Pancreas (tissue), 10 donors: ENCODE measurements around the gene TRIM17. TPM values are rescaled to one million over a fixed set of nuclear protein-coding genes. Genes with fewer than 3 reads are reported as not detected.
A peak's percentile ranks its signal among the peaks of the same experiment; 100 is the strongest.

Source experiments
- ATAC-seq, 4 donors: fragments of 200-7000 bp; cut with Tn5 transposase; one replicate each; pipeline versions ENCODE4 v1.8.0 to v1.9.1; 2020; ENCODE audit warnings: mild to moderate bottlenecking in 4 of 4, moderate library complexity in 4 of 4
- DNase-seq, 6 donors: peaks; one replicate each; pipeline ENCODE4 v3.0.0-alpha.2; 2020
- FAIRE-seq: peaks from 2 replicates; lab custom pipeline; 2012; peaks lifted over from hg19 to GRCh38; lab: Jason Lieb, UNC
- H3K27ac ChIP-seq, 4 donors: fragments of 200-600 bp; sonication (generic); 1 replicate in 3 of 4; 2 replicates in 1 of 4; pipeline versions ENCODE4 v1.5.0 to v1.8.0; 2020
- H3K27me3 ChIP-seq, 4 donors: fragments of 200-600 bp; one replicate each; pipeline ENCODE4 v1.8.0; 2021
- H3K36me3 ChIP-seq, 3 donors: fragments of 200-600 bp; sonication (generic) in 1 of 3; one replicate each; pipeline versions ENCODE4 v1.5.0 to v1.8.0; 2020 to 2021
- H3K4me1 ChIP-seq, 3 donors: fragments of 200-600 bp; one replicate each; pipeline ENCODE4 v1.8.0; 2021
- H3K4me3 ChIP-seq, 4 donors: fragments of 200-600 bp; sonication (generic) in 2 of 4; one replicate each; pipeline versions ENCODE4 v1.5.0 to v1.8.0; 2020 to 2021
- H3K9me3 ChIP-seq, 4 donors: fragments of 200-600 bp; one replicate each; pipeline ENCODE4 v1.8.0; 2021
- WGBS, 2 donors: extraction: QIAGEN DNeasy Blood & Tissue Kit; methylation state at CpG; one replicate each; pipeline ENCODE4 v1.1.7; 2013; 5-methylcytosine and 5-hydroxymethylcytosine counted together
- intact Hi-C, 3 donors: fragments of 100-400 bp; cut with DNase I; formaldehyde crosslinking; loops; one replicate each; pipeline versions ENCODE4 v1.11.1 to v1.14.2; 2022
- polyA plus RNA-seq, 2 donors: library from polyadenylated mRNA; stranded (reverse); fragments of 200-250 nt; gene quantifications; one replicate each; pipeline ENCODE4 v1.2.3, GENCODE V29; 2013
- total RNA-seq, 6 donors: library from RNA; stranded (reverse); fragmentation: NEBNext Ultra II Directional in 4 of 6; extraction: Animal tissue kit (Norgen Biotek cat#: 25700) in 4 of 6; gene quantifications; one replicate each; pipeline versions ENCODE4 v1.2.1 to v1.2.4, GENCODE V29; 2021 to 2023
- TF ChIP-seq, protein P1 (sequence below), 4 donors: fragments of 200-600 bp; sonication (generic) in 3 of 4; IDR thresholded peaks; one replicate each; pipeline versions ENCODE4 v1.5.0 to v1.8.0; 2021; ENCODE audit warnings: antibody characterized with exemption in 4 of 4
- donor health status: healthy with polysubstance abuse.
- donor health status: DM: no; HTN: no; CAD: no; lungs with moderate emphysema.
- donor health status: DM: no; HTN: no; CAD: no.
- donor health status: control.
- donor health status: control.
- donor health status: Bipolar disorder and iron deficiency.
- donor health status: DM: yes; HTN: yes; CAD: no.
- donor health status: DM: no; HTN: no; CAD: no.
- donor health status: DM: no; HTN: no; CAD: no.
- donor health status: DM: yes; HTN: yes; CAD: no.

The TRIM17 gene
- total and polyA plus RNA-seq, 8 donors: 0.14 to 2.4 (median 0.38) TPM; not detected in 1

DNA sequence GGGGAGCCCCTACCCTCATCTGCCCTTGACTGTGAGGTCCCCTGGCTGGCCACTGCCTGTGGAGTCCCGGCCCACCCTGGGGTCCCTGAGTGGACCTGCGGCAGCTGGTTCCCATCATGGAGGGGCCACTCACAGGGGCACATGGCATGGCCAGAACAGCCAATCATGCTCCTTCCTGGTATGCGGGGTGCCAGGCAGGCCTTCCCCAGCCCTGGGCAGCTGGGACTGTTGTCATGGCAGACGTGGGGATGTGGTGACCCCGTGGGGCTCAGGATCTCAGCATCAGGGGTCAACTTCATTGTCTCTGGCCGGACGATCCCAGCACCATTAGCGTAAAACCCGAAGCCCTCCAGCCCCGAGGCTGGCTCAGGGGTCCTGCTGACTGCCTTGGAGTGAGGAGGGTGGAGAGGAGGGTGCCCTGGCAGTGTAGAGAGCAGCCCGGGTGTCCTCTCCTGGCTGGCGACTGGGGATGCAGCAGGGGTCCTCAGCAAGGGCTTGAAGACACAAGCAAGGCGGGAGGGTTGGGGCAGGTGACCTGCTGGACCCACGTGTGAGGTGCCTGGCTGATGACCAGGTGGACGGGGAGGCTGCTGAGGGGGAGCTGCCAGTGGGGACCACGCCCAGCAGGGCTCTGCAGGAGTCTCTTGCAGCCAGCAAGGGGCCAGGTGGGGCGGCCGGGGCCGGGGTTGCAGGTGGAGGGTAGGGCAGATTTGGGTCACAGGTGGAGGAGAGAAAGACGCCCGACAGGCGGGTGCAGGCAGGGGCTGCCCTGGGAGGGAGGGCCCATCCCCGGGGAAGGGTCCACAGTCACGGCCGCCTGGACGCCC lies 55.1 kb downstream of the TRIM17 start:
- Histone ChIP-seq H3K9me3 (no peaks in the 10 kb centered on the region), H3K4me3 (no peak overlapping the region), H3K36me3 (no peaks in the 10 kb centered on the region), H3K27me3 (no peaks in the 10 kb centered on the region), H3K4me1 (peaks cover 4 to 9% (median 6%) of the 10 kb centered on the region in 3 donors), H3K27ac (peak overlapping the region in 3 of 4 donors; percentile 26 to 46 (median 46))
- 84 to 88% methylated on average over 23 to 26 of the region's 26 CpGs for WGBS, 2 donors
- no peak for FAIRE-seq
- no peak for ATAC-seq
- DNase-seq: peak in 3 of 6 donors; percentile 42 to 76 (median 55)
- TF ChIP-seq, protein P1, sequence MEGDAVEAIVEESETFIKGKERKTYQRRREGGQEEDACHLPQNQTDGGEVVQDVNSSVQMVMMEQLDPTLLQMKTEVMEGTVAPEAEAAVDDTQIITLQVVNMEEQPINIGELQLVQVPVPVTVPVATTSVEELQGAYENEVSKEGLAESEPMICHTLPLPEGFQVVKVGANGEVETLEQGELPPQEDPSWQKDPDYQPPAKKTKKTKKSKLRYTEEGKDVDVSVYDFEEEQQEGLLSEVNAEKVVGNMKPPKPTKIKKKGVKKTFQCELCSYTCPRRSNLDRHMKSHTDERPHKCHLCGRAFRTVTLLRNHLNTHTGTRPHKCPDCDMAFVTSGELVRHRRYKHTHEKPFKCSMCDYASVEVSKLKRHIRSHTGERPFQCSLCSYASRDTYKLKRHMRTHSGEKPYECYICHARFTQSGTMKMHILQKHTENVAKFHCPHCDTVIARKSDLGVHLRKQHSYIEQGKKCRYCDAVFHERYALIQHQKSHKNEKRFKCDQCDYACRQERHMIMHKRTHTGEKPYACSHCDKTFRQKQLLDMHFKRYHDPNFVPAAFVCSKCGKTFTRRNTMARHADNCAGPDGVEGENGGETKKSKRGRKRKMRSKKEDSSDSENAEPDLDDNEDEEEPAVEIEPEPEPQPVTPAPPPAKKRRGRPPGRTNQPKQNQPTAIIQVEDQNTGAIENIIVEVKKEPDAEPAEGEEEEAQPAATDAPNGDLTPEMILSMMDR (IDR thresholded peaks at IDR 0.05): no peak
- intact Hi-C loops: no loop called here

DNA sequence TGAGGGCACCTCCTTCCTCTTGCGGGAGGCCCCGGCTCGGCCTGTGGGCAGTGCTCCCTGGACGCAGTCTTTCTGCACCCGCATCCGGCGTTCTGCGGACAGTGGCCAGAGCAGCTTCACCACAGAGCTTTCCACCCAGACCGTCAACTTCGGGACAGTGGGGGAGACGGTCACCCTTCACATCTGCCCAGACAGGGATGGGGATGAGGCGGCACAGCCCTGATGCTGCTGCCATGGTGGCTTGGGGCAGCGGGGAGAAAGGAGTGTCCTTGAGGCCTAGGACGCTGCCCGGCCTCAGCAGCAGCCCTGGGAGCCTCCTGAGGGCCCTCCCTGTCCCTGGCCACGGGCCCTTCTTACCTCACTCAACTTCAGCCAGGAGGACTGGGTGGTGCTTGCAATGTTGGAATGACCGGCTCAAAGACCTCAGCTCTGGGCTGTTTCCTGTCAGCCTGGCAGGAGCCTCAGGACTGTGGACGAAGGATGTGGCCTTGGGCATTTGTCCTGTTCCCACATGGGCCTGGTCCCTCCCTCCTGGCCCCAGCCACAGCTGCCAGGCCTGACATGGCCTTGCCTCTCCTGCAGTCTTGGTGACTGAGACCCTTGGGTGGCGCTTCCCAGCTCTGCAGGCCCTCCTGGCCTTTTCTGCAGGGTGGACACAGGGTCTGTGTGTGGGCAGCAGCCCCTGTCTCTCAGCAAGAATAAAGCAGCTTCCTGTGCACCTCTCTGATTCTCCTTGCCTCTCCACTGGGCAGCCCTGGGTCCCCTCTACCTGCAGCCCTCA lies 55.9 kb downstream of the TRIM17 start:
- Histone ChIP-seq H3K9me3 (no peaks in the 10 kb centered on the region), H3K4me1 (peaks cover 4 to 9% (median 6%) of the 10 kb centered on the region in 3 donors), H3K27me3 (no peaks in the 10 kb centered on the region), H3K27ac (peak overlapping the region; percentile 26 to 46 (median 40)), H3K4me3 (no peak overlapping the region), H3K36me3 (no peaks in the 10 kb centered on the region)
- 67 to 69% methylated on average over 19 of the region's 19 CpGs for WGBS, 2 donors
- no peak for FAIRE-seq
- TF ChIP-seq, protein P1 (IDR thresholded peaks at IDR 0.05): no peak
- intact Hi-C loops: no loop called here
- peak; percentile 72 to 93 (median 86) for DNase-seq
- ATAC-seq: peak; percentile 82 to 97 (median 94)

DNA sequence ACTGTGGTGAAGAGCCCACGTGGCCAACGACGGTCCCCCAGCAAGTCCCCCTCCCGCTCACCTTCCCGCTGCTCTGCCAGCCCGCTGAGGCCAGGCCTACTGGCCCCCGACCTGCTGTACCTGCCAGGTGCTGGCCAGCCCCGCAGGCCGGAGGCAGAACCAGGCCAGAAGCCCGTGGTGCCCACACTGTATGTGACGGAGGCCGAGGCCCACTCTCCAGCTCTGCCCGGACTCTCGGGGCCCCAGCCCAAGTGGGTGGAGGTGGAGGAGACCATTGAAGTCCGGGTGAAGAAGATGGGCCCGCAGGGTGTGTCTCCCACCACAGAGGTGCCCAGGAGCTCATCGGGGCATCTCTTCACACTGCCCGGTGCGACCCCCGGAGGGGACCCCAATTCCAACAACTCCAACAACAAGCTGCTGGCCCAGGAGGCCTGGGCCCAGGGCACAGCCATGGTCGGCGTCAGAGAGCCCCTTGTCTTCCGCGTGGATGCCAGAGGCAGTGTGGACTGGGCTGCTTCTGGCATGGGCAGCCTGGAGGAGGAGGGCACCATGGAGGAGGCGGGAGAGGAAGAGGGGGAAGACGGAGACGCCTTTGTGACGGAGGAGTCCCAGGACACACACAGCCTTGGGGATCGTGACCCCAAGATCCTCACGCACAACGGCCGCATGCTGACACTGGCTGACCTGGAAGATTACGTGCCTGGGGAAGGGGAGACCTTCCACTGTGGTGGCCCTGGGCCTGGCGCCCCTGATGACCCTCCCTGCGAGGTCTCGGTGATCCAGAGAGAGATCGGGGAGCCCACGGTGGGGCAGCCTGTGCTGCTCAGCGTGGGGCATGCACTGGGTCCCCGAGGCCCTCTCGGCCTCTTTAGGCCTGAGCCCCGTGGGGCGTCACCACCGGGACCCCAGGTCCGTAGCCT lies 56.8 kb downstream of the TRIM17 start:
- H3K4me1 ChIP-seq: peaks cover 4 to 9% (median 6%) of the 10 kb centered on the region in 3 donors
- no peaks in the 10 kb centered on the region for H3K27me3 ChIP-seq
- ATAC-seq (no peak), DNase-seq (peak in 2 of 6 donors; percentile 28 to 73), FAIRE-seq (no peak)
- WGBS, 2 donors: 89 to 95% methylated on average over 42 to 45 of the region's 45 CpGs
- TF ChIP-seq, protein P1 (IDR thresholded peaks at IDR 0.05): no peak
- no peaks in the 10 kb centered on the region for H3K36me3 ChIP-seq
- peak overlapping the region in 3 of 4 donors; percentile 26 to 46 (median 34) for H3K27ac ChIP-seq
- intact Hi-C loops: no loop called here
- H3K4me3 ChIP-seq: no peak overlapping the region
- H3K9me3 ChIP-seq: no peaks in the 10 kb centered on the region

DNA sequence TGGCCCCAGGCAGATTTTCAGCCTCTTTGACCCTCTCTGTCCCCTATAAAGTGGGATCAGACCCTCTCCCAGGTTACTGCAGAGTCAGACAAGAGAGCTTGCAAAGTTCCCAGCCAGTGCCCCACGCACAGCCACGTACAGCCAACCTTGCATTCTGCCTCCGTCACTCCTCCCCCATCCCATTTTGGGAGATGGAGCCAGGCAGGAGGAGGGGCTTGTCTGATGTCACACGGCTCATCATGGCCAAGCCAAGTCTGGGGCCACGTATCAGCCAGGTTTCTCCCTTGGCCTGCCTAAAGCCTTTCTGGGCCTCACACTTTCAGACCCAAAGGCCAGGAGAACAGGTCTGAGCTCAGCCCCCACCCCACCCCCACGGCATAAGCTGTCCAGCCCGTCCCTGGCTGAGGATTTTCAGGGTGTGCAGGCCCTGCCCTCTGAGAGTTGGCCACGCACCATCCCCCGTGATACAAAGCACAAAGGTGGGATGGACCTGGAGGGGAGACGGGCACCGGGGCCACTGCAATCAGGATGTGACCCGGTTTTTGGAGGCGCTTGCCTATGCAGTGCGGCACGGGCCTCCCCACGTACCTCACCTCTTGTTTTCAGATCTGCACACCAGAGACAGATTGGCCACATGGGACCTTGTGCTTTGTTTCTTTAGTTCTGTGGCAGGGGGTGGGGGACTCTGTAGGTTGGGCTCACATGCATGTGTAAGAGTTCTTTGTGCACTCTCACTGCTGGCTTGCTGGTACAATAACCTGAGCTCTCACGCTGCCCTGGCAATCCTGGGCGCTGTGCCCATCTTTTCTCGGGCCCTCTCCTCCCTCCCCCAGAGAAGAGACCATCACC lies 57.7 kb downstream of the TRIM17 start:
- Histone ChIP-seq H3K27me3 (no peaks in the 10 kb centered on the region), H3K27ac (no peak overlapping the region), H3K36me3 (no peaks in the 10 kb centered on the region), H3K4me3 (no peak overlapping the region), H3K9me3 (no peaks in the 10 kb centered on the region), H3K4me1 (peaks cover 4 to 9% (median 6%) of the 10 kb centered on the region in 3 donors)
- intact Hi-C loops: no loop called here
- DNase-seq: peak in 2 of 6 donors; percentile 17 to 56
- no peak for FAIRE-seq
- TF ChIP-seq, protein P1 (IDR thresholded peaks at IDR 0.05): no peak
- 92 to 93% methylated on average over 19 of the region's 19 CpGs for WGBS, 2 donors
- ATAC-seq: no peak
